Measurements from ENCODE around the gene YIPF2. TPM values are rescaled to one million over a fixed set of nuclear protein-coding genes. Genes with fewer than 3 reads are reported as not detected.
"Not testable (repeated sequence)": the region's sequence is repeated elsewhere in the genome, so short reads cannot be mapped to it uniquely, and the experiment has no call there.

Gene YIPF2
- total and polyA plus RNA-seq, 12 donors: 13.7 to 36.7 (median 17.2) TPM

DNA sequence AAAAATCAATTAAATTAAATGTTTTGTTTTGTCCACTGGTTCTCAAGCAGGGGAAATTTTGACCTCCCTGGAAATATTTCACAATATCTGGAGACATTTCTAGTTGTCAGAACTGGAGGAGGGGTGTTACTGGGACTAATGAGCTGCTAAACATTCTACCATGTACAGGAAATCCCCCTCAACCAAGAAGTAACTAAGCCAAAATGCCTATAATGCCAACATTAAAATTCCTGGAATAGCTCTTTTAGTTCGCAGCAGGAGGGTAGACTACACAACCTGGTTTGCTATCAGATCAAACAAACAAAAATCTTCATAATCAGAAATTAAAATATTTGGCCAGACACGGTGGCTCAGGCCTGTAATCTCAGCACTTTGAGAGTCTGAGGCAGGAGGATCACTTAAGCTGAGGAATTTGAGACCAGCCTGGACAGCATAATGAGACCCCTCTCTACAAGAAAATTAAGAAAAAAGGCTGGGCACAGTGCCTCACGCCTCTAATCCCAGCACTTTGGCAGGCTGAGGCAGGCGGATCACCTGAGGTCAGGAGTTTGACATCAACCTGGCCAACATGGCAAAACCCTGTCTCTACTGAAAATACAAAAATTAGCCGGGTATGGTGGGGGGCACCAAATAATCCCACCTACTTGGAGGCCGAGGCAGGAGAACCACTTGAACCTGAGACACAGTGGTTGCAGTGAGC is 18.7 kb upstream of the YIPF2 start:
- ATAC-seq (no peak), DNase-seq (no peak)
- Histone ChIP-seq H3K4me3 (no peak overlapping the region), H3K9me3 (no peaks in the 10 kb centered on the region), H3K4me1 (peaks cover 0 to 5% (median 0%) of the 10 kb centered on the region in 9 donors), H3K27me3 (no peaks in the 10 kb centered on the region), H3K27ac (no peak overlapping the region), H3K36me3 (no peaks in the 10 kb centered on the region)
- intact Hi-C loops (cut with DNase I): loop anchor here in 5 of 10 donors (10.0 kb wide), 4 partner anchors 48 to 178 kb away; no protein-coding TSS in a partner anchor
- TF ChIP-seq, protein P1, sequence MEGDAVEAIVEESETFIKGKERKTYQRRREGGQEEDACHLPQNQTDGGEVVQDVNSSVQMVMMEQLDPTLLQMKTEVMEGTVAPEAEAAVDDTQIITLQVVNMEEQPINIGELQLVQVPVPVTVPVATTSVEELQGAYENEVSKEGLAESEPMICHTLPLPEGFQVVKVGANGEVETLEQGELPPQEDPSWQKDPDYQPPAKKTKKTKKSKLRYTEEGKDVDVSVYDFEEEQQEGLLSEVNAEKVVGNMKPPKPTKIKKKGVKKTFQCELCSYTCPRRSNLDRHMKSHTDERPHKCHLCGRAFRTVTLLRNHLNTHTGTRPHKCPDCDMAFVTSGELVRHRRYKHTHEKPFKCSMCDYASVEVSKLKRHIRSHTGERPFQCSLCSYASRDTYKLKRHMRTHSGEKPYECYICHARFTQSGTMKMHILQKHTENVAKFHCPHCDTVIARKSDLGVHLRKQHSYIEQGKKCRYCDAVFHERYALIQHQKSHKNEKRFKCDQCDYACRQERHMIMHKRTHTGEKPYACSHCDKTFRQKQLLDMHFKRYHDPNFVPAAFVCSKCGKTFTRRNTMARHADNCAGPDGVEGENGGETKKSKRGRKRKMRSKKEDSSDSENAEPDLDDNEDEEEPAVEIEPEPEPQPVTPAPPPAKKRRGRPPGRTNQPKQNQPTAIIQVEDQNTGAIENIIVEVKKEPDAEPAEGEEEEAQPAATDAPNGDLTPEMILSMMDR (IDR thresholded peaks at IDR 0.05): no peak
- WGBS, 2 donors: 84 to 87% methylated on average over 6 of the region's 6 CpGs

DNA sequence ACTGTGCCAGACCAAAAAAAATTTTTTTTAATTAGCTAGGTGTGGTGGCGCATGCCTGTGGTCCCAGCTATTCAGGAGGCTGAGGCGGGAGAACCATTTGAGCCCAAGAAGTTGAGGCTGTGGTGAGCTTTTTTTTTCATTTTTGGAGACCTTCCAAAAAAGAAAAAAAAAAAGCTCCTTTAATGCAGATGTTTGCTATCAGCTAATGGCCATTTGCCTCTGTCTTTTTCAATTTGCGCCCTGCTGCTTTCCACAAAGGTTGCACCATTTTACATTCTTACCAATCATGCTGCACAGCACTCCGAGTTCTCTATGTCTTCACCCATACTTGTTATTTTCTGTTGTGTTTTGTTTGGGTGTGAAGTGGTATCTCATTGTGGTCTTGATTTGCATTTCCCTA is 16.8 kb upstream of the YIPF2 start:
- no peaks in the 10 kb centered on the region for H3K9me3 ChIP-seq
- peaks cover 0 to 6% (median 0%) of the 10 kb centered on the region in 9 donors for H3K4me1 ChIP-seq
- H3K27ac ChIP-seq: no peak overlapping the region
- intact Hi-C loops (cut with DNase I): loop anchor here in 5 of 10 donors (10.0 kb wide), 4 partner anchors 50 to 180 kb away; no protein-coding TSS in a partner anchor
- ATAC-seq (no peak), DNase-seq (no peak)
- TF ChIP-seq, protein P1 (IDR thresholded peaks at IDR 0.05): no peak
- 92 to 94% methylated on average over 4 of the region's 4 CpGs for WGBS, 2 donors
- no peaks in the 10 kb centered on the region for H3K27me3 ChIP-seq
- no peaks in the 10 kb centered on the region for H3K36me3 ChIP-seq
- no peak overlapping the region for H3K4me3 ChIP-seq

DNA sequence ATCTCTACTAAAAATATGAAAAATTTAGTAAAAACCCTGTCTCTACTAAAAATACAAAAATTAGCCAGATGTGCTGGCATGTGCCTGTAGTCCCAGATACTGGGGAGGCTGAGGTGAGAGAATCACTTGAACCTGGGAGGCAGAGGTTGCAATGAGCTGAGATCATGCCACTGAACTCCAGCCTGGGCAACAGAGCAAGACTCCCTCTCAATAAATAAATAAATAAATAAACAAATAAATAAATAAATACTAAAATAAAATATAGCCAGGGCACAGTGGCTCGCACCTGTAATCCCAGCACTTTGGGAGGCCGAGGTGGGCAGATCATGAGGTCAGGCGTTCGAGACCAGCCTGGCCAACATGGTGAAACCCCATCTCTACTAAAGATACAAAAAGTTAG is 15.0 kb upstream of the YIPF2 start:
- intact Hi-C loops (cut with DNase I): loop anchor here in 5 of 10 donors (10.0 kb wide), 4 partner anchors 51 to 181 kb away; no protein-coding TSS in a partner anchor
- WGBS, 2 donors: 87 to 95% methylated on average over 4 of the region's 4 CpGs
- not testable (repeated sequence) for ATAC-seq, H3K36me3 ChIP-seq, H3K4me3 ChIP-seq, H3K9me3 ChIP-seq, DNase-seq, H3K27ac ChIP-seq, H3K4me1 ChIP-seq, H3K27me3 ChIP-seq

DNA sequence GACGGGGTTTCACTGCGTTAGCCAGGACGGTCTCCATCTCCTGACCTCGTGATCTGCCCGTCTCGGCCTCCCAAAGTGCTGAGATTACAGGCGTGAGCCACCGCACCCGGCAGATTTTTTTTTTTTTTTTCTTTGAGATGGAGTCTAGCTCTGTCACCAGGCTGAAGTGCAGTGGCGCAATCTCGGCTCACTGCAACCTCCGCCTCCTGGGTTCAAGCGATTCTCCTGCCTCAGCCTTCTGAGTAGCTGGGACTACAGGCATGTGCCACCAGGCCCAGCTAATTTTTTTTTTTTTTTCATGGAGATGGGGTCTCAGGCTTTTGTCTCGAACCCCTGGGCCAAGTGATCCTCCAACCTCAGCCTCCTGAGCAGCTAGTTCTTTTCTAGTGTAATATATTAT is 13.2 kb upstream of the YIPF2 start:
- H3K36me3 ChIP-seq, ATAC-seq, DNase-seq, H3K4me3 ChIP-seq, H3K27ac ChIP-seq, H3K9me3 ChIP-seq, H3K27me3 ChIP-seq: not testable (repeated sequence)
- WGBS, 2 donors: 77 to 80% methylated on average over 12 to 14 of the region's 14 CpGs
- intact Hi-C loops (cut with DNase I): loop anchor here in 5 of 10 donors (10.0 kb wide), 4 partner anchors 53 to 183 kb away; no protein-coding TSS in a partner anchor
- peaks cover 0 to 10% (median 3%) of the 10 kb centered on the region in 9 donors for H3K4me1 ChIP-seq

DNA sequence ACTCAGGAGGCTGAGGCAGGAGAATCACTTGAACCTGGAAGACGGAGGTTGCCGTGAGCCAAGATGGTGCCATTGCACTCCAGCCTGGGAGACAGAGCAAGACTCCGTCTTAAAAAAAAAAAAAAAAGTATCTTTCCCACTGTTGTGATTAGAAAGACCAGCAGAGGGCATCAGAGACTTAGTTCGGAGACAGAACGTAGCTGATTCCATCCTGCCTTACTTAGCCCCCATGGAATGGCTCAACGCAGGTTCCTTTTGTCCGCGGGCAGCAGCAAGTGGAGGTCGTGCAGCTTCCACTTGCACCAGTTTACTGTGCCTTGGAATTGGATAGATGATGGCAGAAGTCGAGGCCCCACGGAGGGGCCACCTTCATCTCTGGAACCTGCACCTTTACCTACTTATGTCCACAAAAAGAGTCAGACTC is 8.2 kb upstream of the YIPF2 start:
- TF ChIP-seq, protein P1 (IDR thresholded peaks at IDR 0.05): peak; percentile 32 to 70 (median 62)
- Histone ChIP-seq H3K36me3 (peaks cover 0 to 20% (median 0%) of the 10 kb centered on the region in 9 donors), H3K27ac (peak overlapping the region in 1 of 10 donors; percentile 39), H3K4me3 (peak overlapping the region in 2 of 10 donors; percentile 10 to 28), H3K9me3 (no peaks in the 10 kb centered on the region), H3K27me3 (no peaks in the 10 kb centered on the region), H3K4me1 (peaks cover 0 to 9% (median 3%) of the 10 kb centered on the region in 9 donors)
- intact Hi-C loops (cut with DNase I): loop anchor here in 3 of 10 donors (5.0 to 10.0 kb wide), 3 partner anchors 68 to 191 kb away; no protein-coding TSS in a partner anchor
- ATAC-seq (peak; percentile 69 to 87 (median 77)), DNase-seq (peak in 1 of 2 donors; percentile 61)
- 0 to 4% methylated on average over 11 of the region's 11 CpGs for WGBS, 2 donors
